Activated naive CD4-positive, alpha-beta T cell treated with Interleukin-2 at 50 U/mL for 16 hours (primary cell): ENCODE results near the gene PNPLA5.

ENCODE experiments used
- DNase-seq: peaks from one replicate; pipeline ENCODE4 v3.0.0-alpha.2; 2020

Gene PNPLA5

GRCh38 chr22:43853328-43853931 is 38.4 kb downstream of the PNPLA5 start:
- DNase-seq, result no peak

- no peak for DNase-seq
Measured at GRCh38 chr22:43852573-43853327, 39.1 kb downstream of the PNPLA5 start.

- DNase-seq, result no peak
Measured at GRCh38 chr22:43851979-43852307, 39.9 kb downstream of the PNPLA5 start.

GRCh38 chr22:43851058-43851978 is 40.5 kb downstream of the PNPLA5 start:
- no peak for DNase-seq

GRCh38 chr22:43850529-43850928 is 41.3 kb downstream of the PNPLA5 start:
- no peak for DNase-seq

- no peak for DNase-seq
Measured at GRCh38 chr22:43849731-43850130, 42.1 kb downstream of the PNPLA5 start.

- no peak for DNase-seq
Measured at GRCh38 chr22:43848366-43849171, 43.2 kb downstream of the PNPLA5 start.

- DNase-seq, result no peak
Measured at GRCh38 chr22:43847376-43848289, 44.2 kb downstream of the PNPLA5 start.

GRCh38 chr22:43846966-43847365 is 44.8 kb downstream of the PNPLA5 start:
- DNase-seq, result no peak

GRCh38 chr22:43845981-43846380 is 45.8 kb downstream of the PNPLA5 start:
- no peak for DNase-seq

GRCh38 chr22:43844560-43845545 is 47.0 kb downstream of the PNPLA5 start:
- no peak for DNase-seq

- DNase-seq, result no peak
Measured at GRCh38 chr22:43843783-43844530, 47.9 kb downstream of the PNPLA5 start.

- DNase-seq, result no peak
Measured at GRCh38 chr22:43841742-43842141, 50.1 kb downstream of the PNPLA5 start.

- DNase-seq, result no peak
Measured at GRCh38 chr22:43840851-43841250, 51.0 kb downstream of the PNPLA5 start.

GRCh38 chr22:43840431-43840830 is 51.4 kb downstream of the PNPLA5 start:
- no peak for DNase-seq

GRCh38 chr22:43839781-43840180 is 52.0 kb downstream of the PNPLA5 start:
- DNase-seq, result no peak

GRCh38 chr22:43838571-43839307 is 53.1 kb downstream of the PNPLA5 start:
- no peak for DNase-seq

GRCh38 chr22:43838161-43838560 is 53.7 kb downstream of the PNPLA5 start:
- DNase-seq, result no peak

GRCh38 chr22:43837666-43838065 is 54.1 kb downstream of the PNPLA5 start:
- no peak for DNase-seq
